A549 (cell line): Measurements from ENCODE around the gene PHACTR4.

ENCODE experiments used
- CEBPB ChIP-seq, 2 experiments: fragments of >200 bp in 1 of 2; sonication (Bioruptor Twin) in 1 of 2; formaldehyde crosslinking in 1 of 2; IDR thresholded peaks; 2 replicates each; pipeline ENCODE4 v1.6.1; 2012 to 2016
- CTCF ChIP-seq: fragments of >200 bp; sonication (Bioruptor Twin); formaldehyde crosslinking; IDR thresholded peaks from 3 replicates; pipeline ENCODE4 v1.5.1; 2016
- EP300 ChIP-seq, 2 experiments: fragments of >200 bp; sonication (Bioruptor Twin); formaldehyde crosslinking; IDR thresholded peaks; 2 replicates in 1 of 2; 3 replicates in 1 of 2; pipeline ENCODE4 v1.6.1; 2016 to 2017
- ESRRA ChIP-seq: fragments of 150-350 bp; IDR thresholded peaks from 2 replicates; pipeline ENCODE4 v1.6.1; 2014; ENCODE audit warnings: mild to moderate bottlenecking, low read length, borderline replicate concordance
- POLR2A ChIP-seq: IDR thresholded peaks from 2 replicates; pipeline ENCODE4 v1.6.1; 2012; ENCODE audit warnings: mild to moderate bottlenecking, low read length
- RAD21 ChIP-seq, 2 experiments: fragments of >200 bp in 1 of 2; sonication (Bioruptor Twin) in 1 of 2; formaldehyde crosslinking in 1 of 2; IDR thresholded peaks in 1 of 2; conservative IDR thresholded peaks in 1 of 2; 2 replicates in 1 of 2; 3 replicates in 1 of 2; pipeline ENCODE4 v1.6.1; 2012 to 2018; ENCODE audit warnings: inconsistent platforms in 1 of 2
- REST ChIP-seq: fragments of 200-600 bp; sonication (generic); IDR thresholded peaks from 2 replicates; pipeline ENCODE4 v1.6.1; 2016; ENCODE audit warnings: antibody characterized with exemption, mild to moderate bottlenecking, moderate library complexity
- RNF2 ChIP-seq: fragments of 200-600 bp; sonication (generic); IDR thresholded peaks from 2 replicates; pipeline ENCODE4 v1.6.1; 2016; ENCODE audit warnings: low read depth, mild to moderate bottlenecking, antibody characterized with exemption, moderate library complexity, borderline replicate concordance
- SMC3 ChIP-seq: fragments of >200 bp; sonication (Bioruptor Twin); formaldehyde crosslinking; IDR thresholded peaks from 3 replicates; pipeline ENCODE4 v1.6.1; 2018; ENCODE audit warnings: inconsistent platforms

GRCh38 chr1:28505406-28506187, 136.1 kb downstream of the PHACTR4 start, which contains the start of gene RCC1:
- TF ChIP-seq CTCF, result no peak
- peak; percentile 83 for TF ChIP-seq POLR2A
- no peak for TF ChIP-seq RNF2
- TF ChIP-seq RAD21 (conservative IDR thresholded peaks at IDR 0.05 in 1 of 2, IDR thresholded peaks at IDR 0.05 in 1 of 2), result no peak
- no peak for TF ChIP-seq ESRRA
- TF ChIP-seq SMC3, result no peak
- no peak for TF ChIP-seq CEBPB (IDR thresholded peaks at IDR 0.05)
- peak; percentile 98 for TF ChIP-seq REST
- TF ChIP-seq EP300 (IDR thresholded peaks at IDR 0.05), result no peak
